Fibroblast of skin of left quadriceps (primary cell): ENCODE measurements around the gene GOLPH3L.
A peak's percentile ranks its signal among the peaks of the same experiment; 100 is the strongest.
"Not testable (repeated sequence)": the region's sequence is repeated elsewhere in the genome, so short reads cannot be mapped to it uniquely, and the experiment has no call there.

Experiments
- DNase-seq, 2 experiments: peaks; one replicate each; pipeline ENCODE4 v3.0.0-alpha.2; 2013; ENCODE audit warnings: low read depth in 2 of 2

GOLPH3L gene

GRCh38 chr1:150615346-150616201 lies 81.4 kb downstream of the GOLPH3L start:
- no peak for DNase-seq

DNA sequence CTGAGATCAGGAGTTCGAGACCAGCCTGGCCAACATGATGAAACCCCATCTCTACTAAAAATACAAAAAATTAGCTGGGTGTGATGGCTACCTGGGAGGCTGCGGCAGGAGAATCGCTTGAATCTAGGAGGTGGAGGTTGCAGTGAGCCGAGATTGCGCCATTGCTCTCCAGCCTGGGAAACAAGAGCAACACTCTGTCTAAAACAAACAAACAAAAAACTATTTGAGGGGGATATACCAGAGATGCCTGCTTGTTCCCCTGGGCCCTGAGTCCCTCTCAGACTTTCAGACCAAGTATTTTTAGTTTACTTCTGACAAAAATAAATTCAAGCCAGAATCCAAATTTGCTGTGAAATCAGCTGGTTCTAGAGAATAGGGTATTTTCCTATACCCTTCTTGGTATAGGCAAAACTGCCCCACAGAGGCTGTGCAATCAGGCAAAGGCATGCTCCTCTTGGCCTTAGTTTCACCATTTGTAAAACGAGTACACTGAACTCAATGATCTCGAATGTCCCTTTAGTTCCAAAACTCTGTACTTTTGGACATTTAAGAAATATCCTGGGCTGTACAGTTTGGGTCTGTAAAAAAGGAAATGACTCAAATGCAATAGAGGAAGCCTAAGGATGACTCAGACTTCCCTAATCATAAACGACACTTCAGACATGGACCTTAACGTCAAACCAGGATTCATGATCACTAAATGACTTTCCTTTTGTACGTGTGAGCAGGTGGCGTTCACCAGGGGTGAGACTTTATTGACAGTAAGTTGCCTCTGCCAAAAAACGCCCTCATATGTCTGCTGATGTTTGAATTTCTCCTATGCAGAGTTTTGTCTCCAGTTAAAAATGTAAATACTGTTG lies 83.7 kb downstream of the GOLPH3L start:
- DNase-seq = peak in 1 of 2 experiments; percentile 38

- DNase-seq = no peak
Observed at GRCh38 chr1:150612014-150612345, 85.0 kb downstream of the GOLPH3L start.

- no peak for DNase-seq
Observed at GRCh38 chr1:150610576-150610975, 86.4 kb downstream of the GOLPH3L start.

DNA sequence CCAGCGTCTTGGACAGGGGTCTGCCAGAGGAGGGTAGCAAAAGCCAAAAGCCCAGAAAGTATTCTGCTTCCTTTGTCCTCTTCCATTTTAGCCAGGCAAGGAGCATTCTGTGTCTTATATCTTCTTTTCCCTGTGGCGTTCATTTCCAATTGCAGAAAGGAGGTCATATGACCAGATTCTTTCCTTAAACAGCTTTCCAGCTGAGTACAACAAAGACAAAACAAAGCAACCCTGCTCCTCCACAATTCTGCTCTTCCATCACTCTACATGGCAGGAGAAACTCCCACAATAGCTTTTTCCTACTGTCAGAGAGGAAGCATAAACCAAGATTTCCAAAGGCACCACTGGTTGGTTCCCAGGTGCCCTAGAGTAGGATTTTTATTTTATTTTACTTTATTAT lies 87.2 kb downstream of the GOLPH3L start:
- DNase-seq = no peak

DNA sequence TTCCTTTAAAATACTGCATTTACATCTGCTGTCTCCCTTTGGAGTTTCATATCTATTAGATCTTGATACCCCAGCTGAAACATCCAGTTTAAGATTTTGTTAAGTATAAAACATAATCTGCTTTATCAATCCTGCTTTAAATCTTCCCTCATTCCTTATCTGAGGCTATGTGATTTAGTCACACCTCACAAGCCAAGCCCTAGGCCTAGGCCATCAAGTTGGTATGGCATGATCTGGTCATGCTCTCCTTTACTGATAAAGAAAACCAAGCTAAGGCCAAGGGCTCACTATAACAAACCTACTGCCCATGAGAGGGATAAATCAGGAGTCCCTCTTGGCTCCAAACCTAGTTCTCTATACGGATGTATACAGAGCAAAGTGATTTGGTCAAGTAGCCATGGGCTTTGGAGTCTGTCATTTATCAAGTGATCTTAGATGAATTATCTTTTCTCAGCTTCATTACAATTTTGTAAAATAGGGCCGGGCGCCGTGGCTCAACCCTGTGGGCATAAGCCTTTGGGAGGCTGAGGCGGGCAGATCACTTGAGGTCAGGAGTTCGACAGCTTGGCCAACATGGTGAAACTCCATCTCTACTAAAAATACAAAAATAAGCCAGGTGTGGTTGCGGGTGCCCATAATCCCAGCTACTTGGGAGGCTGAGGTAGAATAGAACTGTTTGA lies 90.4 kb downstream of the GOLPH3L start:
- DNase-seq = no peak

GRCh38 chr1:150605451-150605731 lies 91.6 kb downstream of the GOLPH3L start:
- not testable (repeated sequence) for DNase-seq

DNA sequence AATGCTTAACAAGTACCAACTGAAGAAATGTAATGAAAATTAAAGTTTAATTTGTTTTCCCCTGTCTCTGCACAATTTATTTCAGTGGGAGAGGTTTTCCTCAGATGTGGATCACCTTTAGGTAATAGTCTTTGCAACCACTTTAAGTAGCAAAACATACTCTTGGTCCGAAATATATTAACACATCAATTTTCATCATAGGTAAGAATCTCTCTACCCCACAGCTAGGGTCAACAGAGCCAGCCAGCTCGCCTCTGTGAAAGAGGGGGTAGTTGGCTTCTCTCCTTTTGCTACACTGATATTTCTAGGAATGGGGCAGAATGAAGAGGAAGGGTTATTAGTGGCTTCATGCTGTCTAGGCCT lies 92.7 kb downstream of the GOLPH3L start:
- DNase-seq = no peak

- no peak for DNase-seq
Observed at GRCh38 chr1:150603711-150604110, 93.2 kb downstream of the GOLPH3L start.

DNA sequence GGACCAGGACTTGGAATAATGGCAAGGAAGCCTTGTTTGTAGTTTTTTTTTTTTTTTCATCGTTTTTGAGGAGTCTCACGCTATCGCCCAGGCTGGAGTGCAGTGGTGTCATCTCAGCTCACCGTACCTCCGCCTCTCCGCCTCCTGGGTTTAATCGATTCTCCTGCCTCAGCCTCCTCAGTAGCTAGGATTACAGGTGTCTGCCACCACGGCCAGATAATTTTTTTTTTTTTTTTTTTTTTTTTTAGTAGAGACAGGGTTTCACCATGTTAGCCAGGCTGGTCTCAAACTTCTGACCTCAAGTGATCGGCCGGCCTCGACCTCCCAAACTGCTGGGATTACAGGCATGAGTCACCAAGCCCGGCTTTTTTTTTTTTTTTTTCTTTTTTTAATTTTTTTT lies 94.6 kb downstream of the GOLPH3L start:
- DNase-seq = not testable (repeated sequence)

DNA sequence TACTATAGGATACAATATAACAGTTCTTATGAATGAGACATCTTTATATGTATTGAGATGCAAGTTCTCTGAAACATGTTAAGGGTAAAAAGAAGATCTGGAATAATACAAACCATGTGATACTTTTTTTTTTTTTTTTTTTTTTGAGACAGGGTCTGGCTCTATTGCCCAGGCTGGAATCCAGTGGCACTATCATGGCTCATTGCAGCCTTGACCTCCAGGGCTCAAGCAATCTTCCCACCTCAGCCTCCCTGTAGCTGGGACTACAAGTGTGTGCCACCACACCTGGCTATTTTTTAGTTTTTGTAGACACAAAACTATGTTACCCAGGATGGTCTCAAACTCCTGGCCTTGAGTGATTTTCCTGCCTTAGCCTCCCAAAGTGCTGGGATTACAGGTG lies 95.4 kb downstream of the GOLPH3L start:
- no peak for DNase-seq

DNA sequence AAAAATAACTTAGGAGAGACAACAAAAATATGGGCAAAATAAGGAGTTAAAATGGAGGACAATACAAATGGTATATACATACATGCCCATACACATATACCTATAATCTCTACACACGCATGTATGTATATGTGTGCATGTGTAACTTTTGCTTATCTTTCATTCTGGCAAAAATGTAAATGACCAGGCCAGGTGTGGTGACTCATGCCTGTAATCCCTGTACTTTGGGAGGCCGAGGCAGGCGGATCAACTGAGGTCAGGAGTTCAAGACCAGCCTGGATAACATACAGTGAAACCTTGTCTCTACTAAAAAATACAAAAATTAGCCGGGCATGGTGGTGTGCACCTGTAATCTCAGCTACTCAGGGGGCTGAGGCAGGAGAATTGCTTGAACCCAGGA lies 98.6 kb downstream of the GOLPH3L start:
- DNase-seq = not testable (repeated sequence)

- DNase-seq = no peak
Observed at GRCh38 chr1:150596976-150597375, 100.0 kb downstream of the GOLPH3L start.
